Esophagus squamous epithelium (tissue), 4 donors: Measurements from ENCODE around the gene SCAI.

ENCODE experiments used
- POLR2A ChIP-seq, 4 donors: fragments of 450-650 bp; IDR thresholded peaks; one replicate each; pipeline ENCODE4 v1.6.1; 2017; ENCODE audit warnings: antibody characterized with exemption in 4 of 4, mild to moderate bottlenecking in 4 of 4, moderate library complexity in 3 of 4
- TF ChIP-seq, protein P1 (sequence below), 6 experiments: fragments of 450-650 bp in 4 of 6; fragments of 200-600 bp in 2 of 6; sonication (generic) in 2 of 6; IDR thresholded peaks; one replicate each; pipeline ENCODE4 v1.5.1; 2016 to 2019; ENCODE audit warnings: antibody characterized with exemption in 6 of 6, mild to moderate bottlenecking in 4 of 6, moderate library complexity in 4 of 6

DNA sequence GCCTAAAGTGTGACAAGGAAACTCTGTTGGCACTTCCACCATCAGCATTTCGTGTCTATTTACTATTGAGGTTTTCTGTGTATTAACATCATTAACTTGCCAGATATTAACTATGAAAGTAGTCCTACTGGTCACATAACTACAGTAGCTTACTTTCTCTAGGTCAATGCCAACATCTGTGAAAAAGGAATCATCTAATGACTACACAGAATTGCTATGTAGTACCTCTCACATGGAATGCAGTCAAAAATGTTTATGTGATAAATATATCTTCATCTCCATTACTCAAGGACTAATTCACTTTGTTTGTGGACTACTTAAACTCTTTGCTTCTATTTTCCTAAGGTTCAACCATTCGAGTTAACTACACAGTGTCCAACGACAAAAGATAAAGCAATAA is 2.1 kb downstream of the SCAI start:
- TF ChIP-seq, protein P1, sequence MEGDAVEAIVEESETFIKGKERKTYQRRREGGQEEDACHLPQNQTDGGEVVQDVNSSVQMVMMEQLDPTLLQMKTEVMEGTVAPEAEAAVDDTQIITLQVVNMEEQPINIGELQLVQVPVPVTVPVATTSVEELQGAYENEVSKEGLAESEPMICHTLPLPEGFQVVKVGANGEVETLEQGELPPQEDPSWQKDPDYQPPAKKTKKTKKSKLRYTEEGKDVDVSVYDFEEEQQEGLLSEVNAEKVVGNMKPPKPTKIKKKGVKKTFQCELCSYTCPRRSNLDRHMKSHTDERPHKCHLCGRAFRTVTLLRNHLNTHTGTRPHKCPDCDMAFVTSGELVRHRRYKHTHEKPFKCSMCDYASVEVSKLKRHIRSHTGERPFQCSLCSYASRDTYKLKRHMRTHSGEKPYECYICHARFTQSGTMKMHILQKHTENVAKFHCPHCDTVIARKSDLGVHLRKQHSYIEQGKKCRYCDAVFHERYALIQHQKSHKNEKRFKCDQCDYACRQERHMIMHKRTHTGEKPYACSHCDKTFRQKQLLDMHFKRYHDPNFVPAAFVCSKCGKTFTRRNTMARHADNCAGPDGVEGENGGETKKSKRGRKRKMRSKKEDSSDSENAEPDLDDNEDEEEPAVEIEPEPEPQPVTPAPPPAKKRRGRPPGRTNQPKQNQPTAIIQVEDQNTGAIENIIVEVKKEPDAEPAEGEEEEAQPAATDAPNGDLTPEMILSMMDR (IDR thresholded peaks at IDR 0.05) = no peak
- TF ChIP-seq POLR2A (IDR thresholded peaks at IDR 0.05) = no peak
